HepG2 (cell line): Measurements from ENCODE around the gene RAD23A. TPM values are rescaled to one million over a fixed set of nuclear protein-coding genes. Genes with fewer than 3 reads are reported as not detected.

Experiments used
- ADNP ChIP-seq: sonication (generic); formaldehyde crosslinking; IDR thresholded peaks from 2 replicates; pipeline ENCODE4 v1.4.0; 2020; ENCODE audit warnings: missing genetic modification reagents
- BCL6 ChIP-seq: IDR thresholded peaks from 2 replicates; pipeline ENCODE4 v1.6.1; 2016; ENCODE audit warnings: missing genetic modification reagents, missing compliant biosample characterization
- EP300 ChIP-seq, 3 experiments: sonication (generic) in 1 of 3; formaldehyde crosslinking in 1 of 3; IDR thresholded peaks; 2 replicates each; pipeline versions ENCODE4 v1.5.1 to v1.6.1; 2011 to 2020; ENCODE audit warnings: low read depth in 2 of 3, low read length in 2 of 3, borderline replicate concordance in 1 of 3, improper control_type of control experiment in 1 of 3, mild to moderate bottlenecking in 1 of 3, missing genetic modification reagents in 1 of 3, moderate library complexity in 1 of 3
- ETV5 ChIP-seq: IDR thresholded peaks from 2 replicates; pipeline ENCODE4 v1.6.1; 2018; ENCODE audit warnings: missing biosample characterization, missing genetic modification reagents, inconsistent platforms, borderline replicate concordance
- GTF3A ChIP-seq: sonication (generic); formaldehyde crosslinking; conservative IDR thresholded peaks from 2 replicates; pipeline ENCODE4 v1.4.0; 2020; ENCODE audit warnings: mild to moderate bottlenecking, missing genetic modification reagents
- HNRNPL ChIP-seq: fragments of 200-400 bp; formaldehyde crosslinking; IDR thresholded peaks from 2 replicates; pipeline ENCODE4 v1.6.1; 2017; ENCODE audit warnings: mild to moderate bottlenecking, low read depth, low read length
- JARID2 ChIP-seq: sonication (generic); formaldehyde crosslinking; IDR thresholded peaks from 2 replicates; pipeline ENCODE4 v1.8.1; 2023; ENCODE audit warnings: missing genetic modification reagents, inconsistent platforms; ENCODE audit not compliant: insufficient replicate concordance
- KLF12 ChIP-seq: sonication (generic); formaldehyde crosslinking; IDR thresholded peaks from 2 replicates; pipeline ENCODE4 v1.4.0; 2020; ENCODE audit warnings: missing genetic modification reagents, borderline replicate concordance
- KLF13 ChIP-seq: sonication (generic); formaldehyde crosslinking; IDR thresholded peaks from 2 replicates; pipeline ENCODE4 v1.4.0; 2020; ENCODE audit warnings: mild to moderate bottlenecking, missing genetic modification reagents
- MED13 ChIP-seq: sonication (generic); formaldehyde crosslinking; IDR thresholded peaks from 2 replicates; pipeline ENCODE4 v1.5.0; 2020; ENCODE audit warnings: missing genetic modification reagents
- MEIS1 ChIP-seq: sonication (generic); formaldehyde crosslinking; IDR thresholded peaks from 2 replicates; pipeline ENCODE4 v1.9.0; 2021; ENCODE audit warnings: mild to moderate bottlenecking, missing genetic modification reagents, moderate library complexity, borderline replicate concordance
- RFXANK ChIP-seq: IDR thresholded peaks from 2 replicates; pipeline ENCODE4 v1.6.1; 2016
- SRY ChIP-seq: sonication (generic); formaldehyde crosslinking; IDR thresholded peaks from 2 replicates; pipeline ENCODE4 v1.8.0; 2022; ENCODE audit warnings: mild to moderate bottlenecking, missing genetic modification reagents
- ZBTB40 ChIP-seq, 2 experiments: fragments of 450-650 bp in 1 of 2; sonication (generic) in 1 of 2; formaldehyde crosslinking in 1 of 2; IDR thresholded peaks; 2 replicates each; pipeline versions ENCODE4 v1.6.1 to v1.8.0; 2016 to 2022; ENCODE audit warnings: antibody characterized with exemption in 1 of 2, mild to moderate bottlenecking in 1 of 2, missing genetic modification reagents in 1 of 2
- ZBTB8A ChIP-seq: sonication (generic); formaldehyde crosslinking; IDR thresholded peaks from 2 replicates; pipeline ENCODE4 v1.4.0; 2020; ENCODE audit warnings: mild to moderate bottlenecking, low read depth, missing genetic modification reagents, borderline replicate concordance
- ZNF251 ChIP-seq: sonication (generic); formaldehyde crosslinking; IDR thresholded peaks from 2 replicates; pipeline ENCODE4 v1.9.0; 2021; ENCODE audit warnings: mild to moderate bottlenecking, missing genetic modification reagents
- ZNF274 ChIP-seq: sonication (generic); formaldehyde crosslinking; IDR thresholded peaks from 2 replicates; pipeline ENCODE4 v1.5.1; 2020; ENCODE audit warnings: mild to moderate bottlenecking, missing genetic modification reagents
- ZNF326 ChIP-seq: sonication (generic); formaldehyde crosslinking; IDR thresholded peaks from 2 replicates; pipeline ENCODE4 v1.4.0; 2020; ENCODE audit warnings: missing genetic modification reagents, borderline replicate concordance
- ZNF350 ChIP-seq: sonication (generic); formaldehyde crosslinking; IDR thresholded peaks from 2 replicates; pipeline ENCODE4 v1.4.0; 2020; ENCODE audit warnings: mild to moderate bottlenecking, low read depth, missing genetic modification reagents, borderline replicate concordance
- ZNF780A ChIP-seq: sonication (generic); formaldehyde crosslinking; IDR thresholded peaks from 2 replicates; pipeline ENCODE4 v1.8.0; 2022; ENCODE audit warnings: mild to moderate bottlenecking, missing genetic modification reagents, moderate library complexity
- ZSCAN9 ChIP-seq: IDR thresholded peaks from 2 replicates; pipeline ENCODE4 v1.6.1; 2016; ENCODE audit warnings: borderline replicate concordance
- polyA plus RNA-seq, 8 experiments: library from polyadenylated mRNA; depleted of rRNA in 3 of 8; stranded (reverse) in 7 of 8; unstranded in 1 of 8; fragments of >200 nt; fragmentation: Illumina TruSeq in 4 of 8; extraction: Trizol in 4 of 8; gene quantifications; 2 replicates each; pipeline versions ENCODE4 v1.2.1 to v1.2.3, GENCODE V29; 2011 to 2016; ENCODE audit warnings: low read depth in 4 of 8, missing spikeins in 1 of 8, mixed read lengths in 1 of 8; ENCODE audit not compliant: insufficient read depth in 1 of 8
- total RNA-seq, 5 experiments: library from RNA; depleted of rRNA; stranded (reverse); fragments of >200 nt; fragmentation: Illumina TruSeq; extraction: Trizol; gene quantifications; 2 replicates each; pipeline ENCODE4 v1.2.3, GENCODE V29; 2016; ENCODE audit warnings: low read depth in 1 of 5

Gene RAD23A
- total and polyA plus RNA-seq, 2 of the 13 experiments (the other 11 are each of a cell fraction or from before 2014, with no cell fraction given), result 42.5 to 54.2 TPM

GRCh38 chr19:12937927-12938778 is 7.5 kb upstream of the RAD23A start, which contains the start of gene CALR (continued):
- TF ChIP-seq ZBTB40 (IDR thresholded peaks at IDR 0.05) (no peak), ZBTB40 (CRISPR knock-in tag; IDR thresholded peaks at IDR 0.05) (no peak), ETV5 (CRISPR knock-in tag) (peak; percentile 30; the same call in 1 of the 2 replicates), RFXANK (peak; percentile 74; the same call in 1 of the 2 replicates), BCL6 (CRISPR knock-in tag) (no peak), ZNF780A (no peak), ZNF326 (no peak), SRY (CRISPR knock-in tag) (no peak), KLF12 (peak; percentile 84; the same call in 1 of the 2 replicates), ZBTB8A (CRISPR knock-in tag) (no peak), ZSCAN9 (CRISPR knock-in tag) (peak; percentile 54; the same call in 1 of the 2 replicates), MEIS1 (CRISPR knock-in tag) (peak; percentile 85), EP300 (IDR thresholded peaks at IDR 0.05; ENCODE audit: low read depth in 2 of 2, low read length in 2 of 2) (no peak; a peak in 1 of 4 replicates), EP300 (CRISPR knock-in tag; IDR thresholded peaks at IDR 0.05; ENCODE audit: borderline replicate concordance) (peak; percentile 57), ZNF251 (CRISPR knock-in tag) (no peak), GTF3A (CRISPR knock-in tag) (no peak), MED13 (CRISPR knock-in tag) (0 out of 2 replicates have a peak, but pooled peaks have one; percentile 59), HNRNPL (0 out of 2 replicates have a peak, but pooled peaks have one; percentile 38), ADNP (CRISPR knock-in tag) (no peak), JARID2 (CRISPR knock-in tag) (no peak), ZNF350 (CRISPR knock-in tag) (no peak), ZNF274 (CRISPR knock-in tag) (no peak; the same call in 1 of the 2 replicates), KLF13 (CRISPR knock-in tag) (no peak)
